Inflammatory macrophage (primary cell): Measurements from ENCODE around the gene UGT2A1.

Experiments
- DNase-seq, 2 donors: peaks; one replicate each; pipeline ENCODE4 v3.0.0-alpha.2; 2020 to 2022

UGT2A1 gene

GRCh38 chr4:69584135-69584534 is 68.9 kb downstream of the UGT2A1 start:
- DNase-seq, result no peak

GRCh38 chr4:69583543-69583942 is 69.5 kb downstream of the UGT2A1 start:
- DNase-seq, result no peak

- no peak for DNase-seq
These were observed 75.8 kb downstream of the UGT2A1 start for GRCh38 chr4:69577245-69577644.

- no peak for DNase-seq
These were observed 76.7 kb downstream of the UGT2A1 start for GRCh38 chr4:69576251-69576877.

GRCh38 chr4:69568787-69569186 is 84.3 kb downstream of the UGT2A1 start:
- DNase-seq, result no peak

- DNase-seq, result no peak
These were observed 89.6 kb downstream of the UGT2A1 start for GRCh38 chr4:69563424-69563823.

- DNase-seq, result no peak
These were observed 103.4 kb downstream of the UGT2A1 start for GRCh38 chr4:69549651-69550050.

- DNase-seq, result no peak
These were observed 106.8 kb downstream of the UGT2A1 start for GRCh38 chr4:69546134-69546765.
